HG03095 (cell line): ENCODE measurements around the gene PRKD3.

Source experiments
- ATAC-seq: cut with Tn5 transposase; IDR thresholded peaks from one replicate; pipeline ENCODE4 v1.9.1; 2021; ENCODE audit warnings: moderate library complexity; ENCODE audit not compliant: unreplicated experiment

PRKD3 gene

DNA sequence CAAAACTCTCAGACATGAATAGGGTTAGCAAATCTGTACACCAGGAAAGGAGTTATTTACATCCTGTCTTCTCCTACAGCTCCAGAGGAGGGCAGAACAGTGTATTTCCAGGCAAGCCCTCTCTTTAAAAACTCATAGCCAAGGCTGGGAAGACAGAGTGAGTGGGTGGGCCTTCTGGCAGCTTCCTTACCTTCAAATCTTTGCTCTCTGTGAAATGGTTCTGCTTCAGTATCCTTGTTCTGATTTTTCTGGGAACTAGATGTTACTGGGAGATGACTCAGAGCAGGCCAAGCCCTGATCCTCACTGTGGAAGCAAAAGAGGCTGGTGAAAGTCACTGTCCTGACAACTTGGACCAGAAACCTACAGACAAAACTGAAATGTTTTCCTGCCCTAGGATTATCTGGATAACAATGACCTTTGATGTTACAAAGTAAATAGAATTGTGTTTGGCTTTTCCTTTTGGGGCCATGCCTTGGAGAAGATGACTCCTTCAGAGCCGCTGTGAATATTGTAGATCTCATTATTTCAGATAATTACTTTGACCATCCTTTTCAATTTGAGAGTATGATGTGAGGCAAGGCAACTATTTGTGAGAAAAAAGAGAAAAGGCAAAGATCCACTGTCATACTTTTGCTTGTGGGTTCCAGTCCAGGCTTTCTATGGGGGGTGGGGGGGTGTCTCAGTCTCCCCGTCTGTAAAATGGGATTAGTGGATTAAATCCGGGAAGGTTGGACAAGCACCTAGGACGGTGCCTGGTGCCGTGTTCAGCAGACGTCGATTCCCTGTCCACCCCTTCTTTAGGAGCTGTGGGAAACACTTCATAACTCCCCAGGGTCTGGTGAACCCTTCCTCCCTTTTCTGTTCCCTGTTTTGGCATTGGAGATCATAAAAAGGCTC is 19.2 kb upstream of the PRKD3 start:
- ATAC-seq: no peak

GRCh38 chr2:37342591-37343220 is 18.1 kb upstream of the PRKD3 start:
- no peak for ATAC-seq

GRCh38 chr2:37340637-37341036 is 16.0 kb upstream of the PRKD3 start:
- no peak for ATAC-seq

GRCh38 chr2:37338933-37339332 is 14.3 kb upstream of the PRKD3 start:
- ATAC-seq: no peak

DNA sequence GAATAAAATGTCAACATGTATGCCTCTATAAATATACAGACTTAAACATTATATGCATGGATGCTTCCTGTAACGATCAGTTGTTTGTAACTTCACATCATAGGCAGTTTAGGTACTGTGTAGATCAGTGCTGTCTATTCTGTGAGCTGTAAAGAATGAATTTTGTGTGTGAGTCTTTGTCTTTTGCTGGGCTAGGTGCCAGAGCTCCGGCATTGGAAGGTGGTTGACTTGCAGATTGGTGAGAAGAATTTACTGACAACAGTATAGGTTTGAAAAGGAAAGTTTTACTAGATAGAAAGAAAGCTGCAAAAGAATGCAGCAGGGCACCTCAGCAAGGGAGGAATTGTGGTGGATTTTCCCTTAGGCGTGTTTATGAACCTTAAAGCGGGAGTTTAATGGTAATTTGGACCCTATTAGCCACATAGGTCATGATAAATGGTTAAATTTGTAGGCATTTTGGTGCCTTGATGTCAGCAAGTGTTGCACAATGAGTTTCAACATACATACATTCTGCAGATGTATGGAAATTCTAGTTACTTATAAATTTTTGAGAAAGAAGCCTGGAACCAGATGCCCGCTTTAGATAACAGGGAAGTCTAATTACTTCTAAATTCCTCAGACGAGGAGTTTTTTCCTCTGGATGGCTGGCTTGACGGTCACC is 13.1 kb upstream of the PRKD3 start:
- no peak for ATAC-seq

DNA sequence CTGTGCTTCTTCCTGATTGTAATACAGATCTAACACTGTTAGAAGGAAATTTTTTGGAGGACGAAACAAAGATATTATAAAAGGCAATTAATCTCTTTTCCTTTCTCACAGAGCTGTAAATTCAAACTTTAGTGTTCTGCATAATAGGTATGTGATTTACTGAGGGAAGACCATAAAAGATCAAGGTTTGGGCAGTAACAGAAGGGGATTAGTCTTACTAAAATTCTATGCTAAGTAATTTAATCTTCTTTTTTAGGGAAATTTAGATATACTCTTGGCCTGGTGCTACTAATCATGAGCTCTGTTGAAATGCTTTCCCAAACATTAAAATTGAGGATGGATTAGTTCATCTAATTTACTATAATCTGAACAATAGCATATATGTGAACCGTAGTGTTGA is 11.0 kb upstream of the PRKD3 start:
- ATAC-seq: no peak

GRCh38 chr2:37333256-37333655 is 8.6 kb upstream of the PRKD3 start:
- ATAC-seq: no peak

- ATAC-seq: no peak
Observed at GRCh38 chr2:37332560-37332959, 7.9 kb upstream of the PRKD3 start.

- ATAC-seq: no peak
Observed at GRCh38 chr2:37330681-37331080, 6.0 kb upstream of the PRKD3 start.

DNA sequence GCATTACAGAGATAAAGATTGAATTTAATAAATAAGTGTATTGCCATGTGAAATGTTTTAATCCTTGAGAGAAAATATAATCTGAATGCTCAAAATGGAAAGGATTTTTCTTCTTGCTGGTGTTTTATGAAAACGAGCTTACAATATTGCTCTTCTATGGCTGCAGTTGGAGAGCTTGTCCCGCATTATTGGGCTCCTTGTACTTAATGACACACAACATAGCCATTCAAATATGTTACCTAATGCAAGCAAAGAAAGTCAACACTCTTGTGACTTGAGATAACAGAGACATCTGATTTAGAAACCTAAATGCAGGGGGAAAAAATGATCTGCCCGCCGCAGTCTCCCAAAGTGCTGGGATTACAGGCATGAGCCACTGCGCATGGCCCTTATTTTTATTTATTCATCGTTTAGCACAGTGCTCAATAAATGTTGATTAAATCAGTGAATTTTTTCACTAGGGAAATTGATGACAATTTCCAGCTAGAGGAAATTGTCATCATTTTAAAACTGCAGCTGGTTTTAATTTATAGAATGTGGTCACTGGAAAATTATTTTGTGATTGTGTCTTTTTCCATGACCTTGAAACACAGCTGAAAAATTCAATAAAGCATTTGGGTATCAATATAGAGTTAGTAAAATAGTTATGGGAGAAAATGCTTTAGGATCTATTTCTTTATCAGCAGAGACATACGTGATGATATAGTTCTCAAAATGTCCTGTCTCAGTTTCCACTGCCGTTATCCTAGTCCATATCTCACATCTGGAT is 2.4 kb upstream of the PRKD3 start:
- ATAC-seq: no peak

DNA sequence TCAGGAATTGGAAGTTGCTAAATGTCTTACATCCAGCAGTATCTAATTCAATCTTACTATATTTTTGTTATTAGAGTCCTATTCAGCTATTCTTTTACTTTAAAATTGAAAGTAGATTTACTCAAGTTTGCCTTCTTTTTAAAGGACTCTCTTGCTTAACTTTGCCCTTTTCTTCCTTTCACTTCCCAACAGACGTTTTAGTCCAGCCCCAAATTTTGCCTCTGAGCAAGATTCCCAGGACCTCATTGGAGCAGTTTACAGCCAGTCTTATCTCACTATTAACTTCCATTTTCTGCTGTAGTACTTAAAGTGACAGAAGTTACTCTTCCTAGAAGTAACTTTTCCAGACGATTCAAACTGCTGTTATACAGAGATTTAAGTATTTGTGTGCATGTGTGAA is 1.7 kb upstream of the PRKD3 start:
- ATAC-seq: no peak

DNA sequence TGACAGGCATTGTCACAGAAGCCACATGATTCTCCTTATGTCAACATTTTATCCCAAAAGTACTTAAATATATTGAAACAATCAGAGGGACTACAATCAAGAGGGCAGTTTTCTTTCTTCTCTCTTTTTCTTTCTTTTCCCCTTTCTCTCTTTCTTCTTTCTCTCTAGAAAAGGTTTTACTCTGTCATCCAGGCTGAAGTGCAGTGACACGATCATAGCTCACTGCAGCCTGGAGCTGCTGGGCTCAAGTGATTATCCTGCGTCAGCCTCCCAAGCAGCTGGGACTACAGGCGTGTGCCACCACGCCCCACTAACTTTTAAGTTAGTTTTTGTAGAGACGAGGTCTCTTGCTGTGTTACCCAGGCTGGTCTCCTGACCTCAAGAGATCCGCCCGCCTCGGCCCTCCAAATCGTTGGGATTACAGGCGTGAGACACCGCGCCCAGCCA is 1.0 kb upstream of the PRKD3 start:
- no peak for ATAC-seq

DNA sequence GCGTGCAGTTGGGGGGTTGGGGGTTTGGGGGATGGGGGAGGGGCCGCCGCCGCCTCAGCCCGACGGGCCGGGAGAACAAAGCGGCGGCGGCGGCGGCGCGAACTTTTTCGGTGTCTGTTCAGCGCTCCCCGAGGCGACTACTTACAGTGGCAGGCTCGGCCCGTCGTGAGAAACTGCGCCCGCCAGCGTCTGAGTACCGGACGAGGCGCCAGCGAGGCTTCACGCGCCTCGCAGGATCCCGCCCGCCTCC is 172 bp downstream of the PRKD3 start:
- ATAC-seq: no peak

- ATAC-seq: peak; percentile 16
Observed at GRCh38 chr2:37323781-37324535, 675 bp downstream of the PRKD3 start.

DNA sequence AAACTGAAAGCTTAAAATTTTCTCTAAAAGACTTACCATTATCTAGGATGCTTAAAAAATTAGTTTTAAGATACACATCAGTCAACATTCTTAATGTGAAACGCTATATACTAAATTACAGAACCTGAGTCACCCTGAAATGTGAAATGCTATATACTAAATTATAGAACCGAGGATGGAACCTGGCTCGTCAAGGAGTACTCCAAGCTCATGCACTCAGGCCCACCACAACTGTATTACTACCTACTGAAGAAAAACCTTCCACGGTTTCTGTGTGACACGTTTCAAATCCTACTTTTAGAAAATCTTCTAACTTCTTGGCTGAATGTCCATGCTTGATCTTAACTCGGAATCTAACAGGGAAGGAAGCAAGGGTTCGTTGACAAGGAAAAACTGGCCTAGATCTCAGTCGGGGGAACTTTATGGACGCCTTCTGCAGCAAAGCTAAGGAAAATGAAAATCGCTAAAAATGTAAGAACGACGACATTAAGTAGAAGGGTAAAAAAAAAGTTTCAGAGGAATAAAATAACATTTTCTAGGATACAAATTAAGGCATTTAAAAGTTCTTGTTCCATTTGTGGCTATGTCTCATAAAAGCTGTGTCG is 1.4 kb downstream of the PRKD3 start:
- no peak for ATAC-seq

DNA sequence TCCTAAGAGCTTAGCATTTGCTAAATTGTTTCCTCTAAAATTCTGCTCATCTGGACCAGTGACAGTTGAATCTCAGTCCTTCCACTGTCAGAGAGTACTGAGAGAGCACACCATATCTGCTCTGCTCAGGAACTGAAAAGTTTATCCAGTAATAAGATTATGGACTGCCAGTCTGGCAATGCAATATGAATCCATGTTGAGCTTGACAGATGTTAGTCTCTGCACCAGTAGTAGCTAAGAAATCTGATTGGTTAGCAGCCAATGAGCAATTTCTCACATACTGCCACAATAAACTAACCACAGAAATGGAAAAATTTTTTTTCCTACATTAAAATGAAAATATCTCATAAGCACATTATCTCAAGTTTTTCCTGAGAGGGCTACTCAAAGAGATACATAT is 2.3 kb downstream of the PRKD3 start:
- no peak for ATAC-seq

DNA sequence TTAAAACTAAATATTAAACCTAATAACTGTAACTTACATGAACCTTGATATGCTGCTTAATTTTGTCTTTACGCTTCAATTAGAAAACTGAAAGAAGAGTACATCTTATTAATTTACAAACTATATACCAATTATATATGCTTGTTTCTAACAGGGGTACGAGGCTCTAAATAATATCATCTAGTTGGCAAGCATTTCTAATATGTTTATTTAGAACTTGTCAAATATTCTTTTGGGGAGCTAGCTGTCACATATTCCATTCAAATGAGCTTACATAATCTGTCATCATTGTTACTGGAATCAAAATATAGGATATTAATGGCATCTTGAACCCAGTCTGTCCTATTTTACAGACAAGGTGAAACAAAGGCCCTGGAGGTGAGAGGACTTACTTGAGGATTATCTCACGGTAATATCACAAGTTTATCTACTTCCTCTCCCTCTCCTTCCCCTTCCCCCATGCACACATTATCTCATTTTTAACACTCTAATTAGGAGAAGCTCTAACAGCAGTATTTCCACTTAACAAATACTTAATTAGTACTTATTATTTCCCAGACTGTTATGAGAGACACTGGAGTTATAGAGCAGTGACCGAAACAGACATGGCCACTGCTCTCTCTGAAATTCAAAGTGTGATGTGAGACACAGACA is 3.5 kb downstream of the PRKD3 start:
- no peak for ATAC-seq

- no peak for ATAC-seq
Observed at GRCh38 chr2:37319754-37320609, 4.7 kb downstream of the PRKD3 start.

- peak; percentile 68 for ATAC-seq
Observed at GRCh38 chr2:37318401-37318800, 6.2 kb downstream of the PRKD3 start.
